Stimulated activated CD8-positive, alpha-beta memory T cell treated with anti-CD3 and anti-CD28 coated beads, Interleukin-2, amount 100 ng/mL, for 1 hour (primary cell): ENCODE results near the gene RPN1.

Experiments used
- DNase-seq, 2 donors: peaks; one replicate each; pipeline ENCODE4 v3.0.0-alpha.2; 2020; ENCODE audit warnings: low read depth in 2 of 2

RPN1 gene

GRCh38 chr3:128648940-128649663 lies 1.5 kb downstream of the RPN1 start:
- no peak for DNase-seq

- no peak for DNase-seq
These were observed 2.2 kb downstream of the RPN1 start for GRCh38 chr3:128648402-128648801.

- DNase-seq: no peak
These were observed 3.3 kb downstream of the RPN1 start for GRCh38 chr3:128647307-128647706.

GRCh38 chr3:128634075-128634611 lies 16.5 kb downstream of the RPN1 start:
- DNase-seq: no peak

GRCh38 chr3:128632301-128632700 lies 18.3 kb downstream of the RPN1 start:
- DNase-seq: no peak

- no peak for DNase-seq
These were observed 20.7 kb downstream of the RPN1 start for GRCh38 chr3:128629936-128630335.

- no peak for DNase-seq
These were observed 25.1 kb downstream of the RPN1 start for GRCh38 chr3:128625409-128625945.

- DNase-seq: no peak
These were observed 26.0 kb downstream of the RPN1 start for GRCh38 chr3:128624526-128625138.

- DNase-seq: no peak
These were observed 26.8 kb downstream of the RPN1 start for GRCh38 chr3:128623762-128624176.

GRCh38 chr3:128621931-128622330 lies 28.7 kb downstream of the RPN1 start:
- DNase-seq: no peak

- no peak for DNase-seq
These were observed 29.4 kb downstream of the RPN1 start for GRCh38 chr3:128621234-128621633.

GRCh38 chr3:128620268-128620691 lies 30.3 kb downstream of the RPN1 start:
- DNase-seq: no peak

GRCh38 chr3:128619146-128619890 lies 31.3 kb downstream of the RPN1 start:
- DNase-seq: no peak

- no peak for DNase-seq
These were observed 32.3 kb downstream of the RPN1 start for GRCh38 chr3:128618398-128618726.

GRCh38 chr3:128617557-128618397 lies 32.8 kb downstream of the RPN1 start:
- DNase-seq: peak; percentile 94 to 99

- no peak for DNase-seq
These were observed 33.4 kb downstream of the RPN1 start for GRCh38 chr3:128617270-128617556.

GRCh38 chr3:128616516-128617269 lies 33.9 kb downstream of the RPN1 start:
- no peak for DNase-seq

GRCh38 chr3:128614076-128614475 lies 36.5 kb downstream of the RPN1 start:
- DNase-seq: no peak

- no peak for DNase-seq
These were observed 37.4 kb downstream of the RPN1 start for GRCh38 chr3:128613083-128613829.

GRCh38 chr3:128610451-128611070 lies 40.1 kb downstream of the RPN1 start:
- no peak for DNase-seq
